Mesendoderm (in vitro differentiated cells): ENCODE results near the gene RING1.

Experiments
- DNase-seq: peaks from one replicate; pipeline ENCODE4 v3.0.0; 2013
- H2AK5ac ChIP-seq: 2 replicates; pipeline ENCODE4 v1.6.1; 2013; ENCODE audit warnings: low read length, inconsistent platforms
- H2BK120ac ChIP-seq: 2 replicates; pipeline ENCODE4 v1.6.1; 2013; ENCODE audit warnings: low read depth, mild to moderate bottlenecking, low read length, moderate library complexity, mixed read lengths
- H2BK15ac ChIP-seq: replicated peaks from 2 replicates; pipeline ENCODE4 v1.6.1; 2013; ENCODE audit warnings: low read depth, mild to moderate bottlenecking, moderate library complexity
- H2BK5ac ChIP-seq: 2 replicates; pipeline ENCODE4 v1.6.1; 2013; ENCODE audit warnings: low read length, inconsistent platforms
- H3K18ac ChIP-seq: 2 replicates; pipeline ENCODE4 v1.6.1; 2013; ENCODE audit warnings: mild to moderate bottlenecking, low read length, mixed read lengths
- H3K23ac ChIP-seq: one replicate; pipeline ENCODE4 v1.6.1; 2013; ENCODE audit warnings: low read length
- H3K27ac ChIP-seq: 2 replicates; pipeline ENCODE4 v1.5.1; 2013; ENCODE audit warnings: low read depth, mild to moderate bottlenecking, inconsistent platforms, low read length, moderate library complexity
- H3K27me3 ChIP-seq: 2 replicates; pipeline ENCODE4 v1.6.1; 2013; ENCODE audit warnings: low read length, control low read depth, mild to moderate bottlenecking, inconsistent platforms; ENCODE audit not compliant: insufficient read depth, poor library complexity
- H3K36me3 ChIP-seq: 2 replicates; pipeline ENCODE4 v1.6.1; 2013; ENCODE audit warnings: low read length, inconsistent platforms; ENCODE audit not compliant: control insufficient read depth, insufficient read depth
- H3K4ac ChIP-seq: one replicate; pipeline ENCODE4 v1.6.1; 2013; ENCODE audit warnings: low read depth, mild to moderate bottlenecking, low read length, moderate library complexity
- H3K4me1 ChIP-seq: 2 replicates; pipeline ENCODE4 v1.6.1; 2013; ENCODE audit warnings: low read depth, low read length, inconsistent platforms; ENCODE audit not compliant: control insufficient read depth
- H3K4me2 ChIP-seq: 2 replicates; pipeline ENCODE4 v1.6.1; 2013; ENCODE audit warnings: low read length
- H3K4me3 ChIP-seq: 2 replicates; pipeline ENCODE4 v1.5.1; 2013; ENCODE audit warnings: mild to moderate bottlenecking, low read length
- H3K56ac ChIP-seq: one replicate; pipeline ENCODE4 v1.6.1; 2013; ENCODE audit warnings: low read length
- H3K79me1 ChIP-seq: 2 replicates; pipeline ENCODE4 v1.6.1; 2013; ENCODE audit warnings: low read length, inconsistent platforms
- H3K79me2 ChIP-seq: 2 replicates; pipeline ENCODE4 v1.6.1; 2013; ENCODE audit warnings: mild to moderate bottlenecking, low read length; ENCODE audit not compliant: control insufficient read depth, insufficient read depth
- H3K9ac ChIP-seq: 2 replicates; pipeline ENCODE4 v1.6.1; 2013; ENCODE audit warnings: low read length, inconsistent platforms
- H4K5ac ChIP-seq: one replicate; pipeline ENCODE4 v1.6.1; 2013; ENCODE audit warnings: low read length
- H4K8ac ChIP-seq: one replicate; pipeline ENCODE4 v1.6.1; 2013; ENCODE audit warnings: low read depth, mild to moderate bottlenecking, control low read depth, low read length, moderate library complexity
- WGBS: extraction: QIAGEN DNeasy Blood & Tissue Kit; methylation state at CpG from one replicate; pipeline ENCODE4 v1.1.7; 2013; ENCODE audit warnings: low lambda C conversion rate, missing lambda C conversion rate; ENCODE audit not compliant: insufficient coverage; ENCODE audit errors: extremely low coverage; 5-methylcytosine and 5-hydroxymethylcytosine counted together

The RING1 gene

DNA sequence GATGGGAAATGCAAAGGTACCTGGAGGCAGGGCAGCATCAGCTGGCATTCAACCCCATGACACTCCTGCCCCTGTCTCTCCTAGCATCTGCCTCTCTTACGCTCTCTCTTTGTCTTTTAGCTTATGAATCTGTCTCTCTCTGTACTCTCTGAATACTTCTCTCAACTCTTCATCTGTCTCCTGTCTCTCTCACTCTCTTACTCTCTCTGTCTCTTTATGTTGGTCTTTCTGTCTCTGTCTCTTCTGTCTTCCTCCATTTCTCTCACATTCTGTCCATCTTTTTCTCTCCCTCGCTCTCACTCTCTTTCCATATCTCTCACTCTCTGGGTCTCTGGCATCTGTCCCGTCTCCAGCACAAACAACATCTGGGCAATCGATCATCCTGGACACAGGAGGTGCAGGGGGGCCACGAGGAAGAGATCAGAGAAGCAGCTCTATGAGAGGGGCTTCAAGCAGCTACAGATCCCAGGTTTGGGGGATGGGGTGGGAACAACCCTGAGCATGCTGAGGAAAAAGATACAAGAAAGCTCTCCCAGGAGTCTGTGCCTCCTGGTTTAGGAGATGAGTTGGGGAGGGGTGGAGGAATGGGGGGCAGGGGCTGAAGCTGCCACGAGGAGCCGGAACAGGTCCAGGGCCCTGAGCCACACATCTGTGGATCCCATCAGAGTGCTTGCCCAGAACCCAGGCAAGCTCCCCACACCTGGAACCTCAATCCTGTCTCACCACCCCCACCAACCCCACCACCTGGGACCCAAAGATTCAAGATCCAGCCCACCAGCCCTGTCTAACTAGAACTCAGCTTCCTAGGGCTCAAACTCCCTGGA, 18.5 kb upstream of the RING1 start:
- WGBS = no CpG with 5 or more reads among the region's 7 CpGs

DNA sequence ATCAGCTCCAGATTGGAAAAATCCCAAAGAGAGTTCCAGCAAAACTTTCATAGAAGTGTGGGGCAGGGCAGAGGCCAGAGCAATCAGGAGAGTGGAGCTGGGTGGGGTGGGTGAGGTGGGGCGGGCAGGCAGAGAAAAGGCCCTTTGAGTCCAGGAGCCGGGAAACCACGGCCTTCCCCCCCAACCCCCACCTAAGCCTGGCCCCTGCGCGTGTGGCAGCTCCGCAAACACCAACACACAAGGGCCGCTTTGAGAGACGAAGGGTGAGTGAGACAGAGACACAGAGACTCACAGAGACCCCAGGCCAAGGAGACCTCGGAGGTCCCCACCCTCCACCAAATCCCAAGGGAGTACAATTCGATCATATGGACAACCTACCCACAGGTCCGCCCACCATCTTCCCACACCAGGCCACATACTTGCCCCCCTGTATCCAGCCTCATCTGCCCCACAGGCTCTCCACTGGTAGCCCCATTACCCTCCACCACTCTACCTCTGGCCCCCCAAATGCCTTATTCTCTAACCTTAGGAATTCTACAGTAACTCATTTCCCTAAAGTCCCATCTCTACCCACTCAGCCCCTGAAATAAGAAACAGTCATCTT, 17.7 kb upstream of the RING1 start:
- H3K18ac ChIP-seq = no peak overlapping the region
- H2AK5ac ChIP-seq = no peak overlapping the region
- no peak overlapping the region for H2BK5ac ChIP-seq
- no CpG with 5 or more reads among the region's 11 CpGs for WGBS
- H3K4me2 ChIP-seq = no peak overlapping the region
- H3K56ac ChIP-seq = no peak overlapping the region
- no peak overlapping the region for H4K5ac ChIP-seq
- H3K4ac ChIP-seq = no peak overlapping the region
- H3K79me2 ChIP-seq = no peaks in the 10 kb centered on the region
- no peaks in the 10 kb centered on the region for H3K27me3 ChIP-seq
- no peak overlapping the region for H3K23ac ChIP-seq
- H2BK120ac ChIP-seq = no peak overlapping the region
- no peak overlapping the region for H2BK15ac ChIP-seq
- H3K27ac ChIP-seq = no peak overlapping the region
- DNase-seq = no peak
- no peak overlapping the region for H4K8ac ChIP-seq
- no peak overlapping the region for H3K4me3 ChIP-seq
- H3K4me1 ChIP-seq = peaks cover 3% of the 10 kb centered on the region
- no peak overlapping the region for H3K9ac ChIP-seq
- H3K79me1 ChIP-seq = no peaks in the 10 kb centered on the region
- H3K36me3 ChIP-seq = peaks cover 2% of the 10 kb centered on the region

More for the DNA sequence above, 18.5 kb upstream of the RING1 start:
- H3K4ac ChIP-seq = no peak overlapping the region
- H3K27me3 ChIP-seq = no peaks in the 10 kb centered on the region
- no peak overlapping the region for H3K4me3 ChIP-seq
- no peak overlapping the region for H3K18ac ChIP-seq
- no peak overlapping the region for H2BK120ac ChIP-seq
- no peak overlapping the region for H2AK5ac ChIP-seq
- no peak overlapping the region for H2BK5ac ChIP-seq
- no peak overlapping the region for H2BK15ac ChIP-seq
- H4K5ac ChIP-seq = no peak overlapping the region
- no peak overlapping the region for H3K4me2 ChIP-seq
- H3K9ac ChIP-seq = no peak overlapping the region
- no peaks in the 10 kb centered on the region for H3K79me1 ChIP-seq
- DNase-seq = no peak
- no peak overlapping the region for H3K56ac ChIP-seq
- H4K8ac ChIP-seq = no peak overlapping the region
- H3K36me3 ChIP-seq = no peaks in the 10 kb centered on the region
- H3K27ac ChIP-seq = no peak overlapping the region
- peaks cover 3% of the 10 kb centered on the region for H3K4me1 ChIP-seq
- H3K23ac ChIP-seq = no peak overlapping the region
- no peaks in the 10 kb centered on the region for H3K79me2 ChIP-seq

DNA sequence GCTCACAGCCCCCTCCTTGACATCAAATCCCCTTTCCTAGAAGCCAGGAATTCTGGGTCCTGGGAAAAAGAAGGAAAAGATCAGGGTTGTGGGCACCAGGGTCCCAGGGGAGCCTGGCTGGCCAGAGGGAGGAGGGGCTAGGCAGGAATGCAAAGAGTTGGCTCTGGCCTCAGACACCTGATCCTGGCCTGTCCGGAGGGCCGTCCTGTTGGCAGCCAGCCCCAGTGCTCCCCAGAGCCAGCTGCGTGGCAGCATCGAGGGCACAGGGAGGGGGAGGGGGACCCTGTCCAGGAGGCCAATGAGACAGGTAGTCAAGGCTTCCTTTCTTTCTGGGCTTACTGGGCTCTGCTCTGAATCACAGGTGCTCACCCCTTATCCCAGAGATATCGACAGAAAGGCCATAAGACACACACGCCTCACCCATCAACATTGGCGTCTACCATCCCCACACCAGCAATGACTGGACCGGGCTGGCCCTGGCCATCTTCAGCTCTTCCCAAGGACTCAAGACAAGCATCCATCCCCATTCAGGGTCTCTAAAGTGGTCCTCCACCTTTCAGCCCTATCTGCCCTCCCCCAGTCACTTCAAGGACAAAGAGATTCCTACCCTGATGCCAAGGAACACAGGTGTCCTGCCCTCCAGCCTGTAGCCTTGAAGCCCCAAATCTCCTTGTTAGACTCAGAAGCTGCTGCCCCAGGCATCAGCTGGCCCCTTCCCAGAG, 16.8 kb upstream of the RING1 start:
- H3K56ac ChIP-seq = peak overlapping the region; percentile 75
- H4K5ac ChIP-seq = no peak overlapping the region
- H3K27me3 ChIP-seq = no peaks in the 10 kb centered on the region
- H3K18ac ChIP-seq = no peak overlapping the region
- no peak overlapping the region for H3K4me2 ChIP-seq
- no peak for DNase-seq
- no peak overlapping the region for H2BK120ac ChIP-seq
- peaks cover 3% of the 10 kb centered on the region for H3K4me1 ChIP-seq
- peak overlapping the region; percentile 50 for H3K9ac ChIP-seq
- no peak overlapping the region for H2AK5ac ChIP-seq
- no peaks in the 10 kb centered on the region for H3K79me2 ChIP-seq
- no CpG with 5 or more reads among the region's 8 CpGs for WGBS
- no peak overlapping the region for H3K4me3 ChIP-seq
- H4K8ac ChIP-seq = no peak overlapping the region
- no peaks in the 10 kb centered on the region for H3K79me1 ChIP-seq
- no peak overlapping the region for H3K4ac ChIP-seq
- H2BK15ac ChIP-seq = no peak overlapping the region
- H2BK5ac ChIP-seq = no peak overlapping the region
- no peak overlapping the region for H3K23ac ChIP-seq
- peaks cover 2% of the 10 kb centered on the region for H3K36me3 ChIP-seq
- no peak overlapping the region for H3K27ac ChIP-seq

DNA sequence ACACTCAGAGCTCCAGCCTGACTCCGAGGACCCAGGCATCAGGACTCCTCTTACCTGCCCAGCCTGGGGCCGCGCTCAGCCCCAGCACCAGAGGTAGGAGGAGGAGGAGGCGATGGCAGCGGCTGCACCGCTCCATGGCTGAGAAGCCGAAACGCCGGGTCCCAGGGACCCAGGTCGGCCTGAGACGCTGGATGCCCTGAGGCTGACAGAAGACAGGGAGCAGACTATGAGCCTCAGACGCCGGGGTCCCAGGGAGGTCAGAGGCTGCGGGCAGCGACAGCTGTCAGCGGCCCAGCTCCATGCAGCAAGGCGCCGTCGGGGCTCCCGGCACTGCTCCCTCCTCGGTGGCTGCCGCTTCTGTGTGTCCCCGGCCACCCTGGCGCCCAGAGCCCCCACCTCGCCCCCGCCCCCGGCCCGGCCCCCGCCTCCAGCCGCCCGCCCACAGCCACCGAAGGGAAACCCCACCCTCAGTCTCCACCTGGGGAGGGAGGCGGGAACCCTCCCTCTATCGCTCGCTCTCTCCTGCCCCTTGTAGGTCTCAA, 16.1 kb upstream of the RING1 start, which contains the start of gene COL11A2:
COL11A2 (minus strand) TSS at position 363 of the 542 bp plus-strand sequence; CDS start at position 136, 227 bp downstream.
- no peak within 1 kb of the TSS for H3K27ac ChIP-seq
- no peak within 1 kb of the TSS for H2BK120ac ChIP-seq
- peak within 1 kb of the TSS; percentile 90 for H3K56ac ChIP-seq
- WGBS = no CpG with 5 or more reads among the region's 35 CpGs
- H4K8ac ChIP-seq = no peak within 1 kb of the TSS
- no peak for DNase-seq
- H3K4ac ChIP-seq = no peak within 1 kb of the TSS
- no peaks in the 10 kb centered on the region for H3K79me2 ChIP-seq
- H4K5ac ChIP-seq = no peak within 1 kb of the TSS
- peaks cover 2% of the 10 kb centered on the region for H3K36me3 ChIP-seq
- H2BK15ac ChIP-seq = no peak within 1 kb of the TSS
- peak within 1 kb of the TSS; percentile 81 for H3K9ac ChIP-seq
- peaks cover 3% of the 10 kb centered on the region for H3K4me1 ChIP-seq
- peak within 1 kb of the TSS; percentile 95 for H3K4me2 ChIP-seq
- no peaks in the 10 kb centered on the region for H3K79me1 ChIP-seq
- no peaks in the 10 kb centered on the region for H3K27me3 ChIP-seq
- peak within 1 kb of the TSS; percentile 65 for H3K4me3 ChIP-seq
- no peak within 1 kb of the TSS for H3K23ac ChIP-seq
- H2AK5ac ChIP-seq = no peak within 1 kb of the TSS
- H3K18ac ChIP-seq = no peak within 1 kb of the TSS
- no peak within 1 kb of the TSS for H2BK5ac ChIP-seq

DNA sequence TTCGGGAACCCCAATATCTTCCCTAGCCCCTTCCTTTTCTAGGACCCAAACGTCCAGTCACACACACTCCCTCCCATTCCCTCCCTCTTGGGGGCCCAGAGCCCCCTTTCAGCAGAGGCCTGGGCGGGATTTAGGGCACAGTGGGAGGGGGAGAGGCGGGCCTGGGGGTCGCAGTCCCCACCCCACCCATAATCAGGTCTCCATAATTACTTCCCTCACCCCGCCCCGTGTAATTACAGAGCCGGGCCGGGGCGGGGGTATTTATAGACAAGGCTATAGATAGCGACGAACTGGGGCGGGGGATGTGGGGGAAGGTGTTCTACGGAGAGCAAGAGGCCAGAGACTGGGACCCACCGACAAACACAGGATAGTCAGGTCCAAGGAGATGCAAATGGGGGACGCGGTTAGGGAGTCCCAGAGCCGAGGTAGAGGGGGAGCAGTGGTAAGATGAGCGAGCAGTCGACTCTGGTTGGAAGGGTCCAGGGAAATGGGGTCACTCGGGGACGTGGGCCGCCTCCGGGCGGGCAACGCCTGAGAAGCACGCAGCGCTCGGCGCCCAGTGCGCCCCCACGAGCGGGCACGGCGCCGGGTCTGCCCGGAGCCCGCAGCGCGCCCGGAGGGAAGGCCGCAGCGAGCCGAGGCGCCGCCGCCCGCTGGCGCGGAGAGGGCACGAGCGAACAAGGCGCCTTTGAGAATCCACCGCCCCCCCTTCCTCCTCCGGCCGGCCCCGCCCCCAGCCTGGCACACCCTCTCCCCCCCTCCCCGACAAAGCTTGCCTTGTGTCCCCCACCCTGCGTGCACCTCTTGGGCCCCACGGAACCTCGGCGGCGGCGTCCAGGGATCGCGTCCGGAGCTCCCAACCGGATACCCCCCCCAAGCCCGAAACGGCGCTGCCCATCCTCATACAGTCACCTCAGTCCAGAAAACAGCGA, 15.4 kb upstream of the RING1 start:
- Histone ChIP-seq H2BK120ac (no peak overlapping the region), H4K8ac (no peak overlapping the region), H3K79me2 (no peaks in the 10 kb centered on the region), H3K36me3 (peaks cover 2% of the 10 kb centered on the region), H2AK5ac (no peak overlapping the region), H3K4me2 (peak overlapping the region; percentile 95), H3K9ac (peak overlapping the region; percentile 81), H3K27ac (no peak overlapping the region), H3K23ac (peak overlapping the region; percentile 24), H2BK5ac (no peak overlapping the region), H3K4me3 (peak overlapping the region; percentile 65), H2BK15ac (no peak overlapping the region), H3K4me1 (peaks cover 3% of the 10 kb centered on the region), H3K4ac (no peak overlapping the region), H3K18ac (no peak overlapping the region), H4K5ac (no peak overlapping the region), H3K79me1 (no peaks in the 10 kb centered on the region), H3K27me3 (no peaks in the 10 kb centered on the region), H3K56ac (peak overlapping the region; percentile 90)
- WGBS = no CpG with 5 or more reads among the region's 72 CpGs
- DNase-seq = no peak
